GM06990 (cell line): Measurements from ENCODE around the gene SIGLEC14.
"Not testable (repeated sequence)": the region's sequence is repeated elsewhere in the genome, so short reads cannot be mapped to it uniquely, and the experiment has no call there.

Source experiments
- DNase-seq: peaks from one replicate; pipeline ENCODE4 v3.0.0-alpha.2; 2011; ENCODE audit not compliant: insufficient read length; ENCODE audit errors: extremely low read depth
- H3K27me3 ChIP-seq: replicated peaks from 2 replicates; pipeline ENCODE4 v1.6.0; 2011; ENCODE audit warnings: low read length; ENCODE audit not compliant: control insufficient read depth, insufficient read depth
- H3K36me3 ChIP-seq: 2 replicates; pipeline ENCODE4 v1.5.1; 2011; ENCODE audit warnings: low read length; ENCODE audit not compliant: control insufficient read depth, insufficient read depth
- H3K4me3 ChIP-seq: replicated peaks from 2 replicates; pipeline ENCODE4 v1.5.1; 2011; ENCODE audit warnings: low read depth, mild to moderate bottlenecking, control low read depth, low read length
- TF ChIP-seq, protein P1 (sequence below): IDR thresholded peaks from 2 replicates; pipeline ENCODE4 v1.5.1; 2011; ENCODE audit warnings: low read length, control low read depth, mild to moderate bottlenecking, inconsistent platforms; ENCODE audit not compliant: insufficient read depth, poor library complexity, severe bottlenecking

Gene SIGLEC14

DNA sequence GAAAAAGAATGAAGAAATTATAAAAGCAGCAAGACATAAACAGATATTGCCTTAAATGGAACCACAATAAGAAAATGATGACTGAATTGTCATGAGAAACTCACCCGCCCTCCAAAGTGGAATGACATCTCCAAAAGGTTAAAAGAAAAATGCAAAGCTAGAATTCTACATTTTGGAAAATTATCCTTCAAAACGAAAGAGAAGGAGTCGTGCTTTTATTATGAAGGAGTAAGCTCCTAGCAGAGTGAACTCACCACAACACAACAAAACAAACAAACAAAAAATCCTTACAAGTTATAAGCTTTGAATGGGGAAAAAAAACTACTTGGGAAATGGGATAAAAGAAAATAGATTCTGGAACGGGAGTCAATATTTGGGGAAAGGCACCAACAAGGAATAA lies 6.7 kb downstream of the SIGLEC14 start:
- no peak for DNase-seq
- H3K27me3 ChIP-seq, result no peaks in the 10 kb centered on the region; the same call in 1 of the 2 replicates
- TF ChIP-seq, protein P1, sequence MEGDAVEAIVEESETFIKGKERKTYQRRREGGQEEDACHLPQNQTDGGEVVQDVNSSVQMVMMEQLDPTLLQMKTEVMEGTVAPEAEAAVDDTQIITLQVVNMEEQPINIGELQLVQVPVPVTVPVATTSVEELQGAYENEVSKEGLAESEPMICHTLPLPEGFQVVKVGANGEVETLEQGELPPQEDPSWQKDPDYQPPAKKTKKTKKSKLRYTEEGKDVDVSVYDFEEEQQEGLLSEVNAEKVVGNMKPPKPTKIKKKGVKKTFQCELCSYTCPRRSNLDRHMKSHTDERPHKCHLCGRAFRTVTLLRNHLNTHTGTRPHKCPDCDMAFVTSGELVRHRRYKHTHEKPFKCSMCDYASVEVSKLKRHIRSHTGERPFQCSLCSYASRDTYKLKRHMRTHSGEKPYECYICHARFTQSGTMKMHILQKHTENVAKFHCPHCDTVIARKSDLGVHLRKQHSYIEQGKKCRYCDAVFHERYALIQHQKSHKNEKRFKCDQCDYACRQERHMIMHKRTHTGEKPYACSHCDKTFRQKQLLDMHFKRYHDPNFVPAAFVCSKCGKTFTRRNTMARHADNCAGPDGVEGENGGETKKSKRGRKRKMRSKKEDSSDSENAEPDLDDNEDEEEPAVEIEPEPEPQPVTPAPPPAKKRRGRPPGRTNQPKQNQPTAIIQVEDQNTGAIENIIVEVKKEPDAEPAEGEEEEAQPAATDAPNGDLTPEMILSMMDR, result no peak
- H3K4me3 ChIP-seq, result no peak overlapping the region
- H3K36me3 ChIP-seq, result peaks cover 1% of the 10 kb centered on the region; the same call in 1 of the 2 replicates

DNA sequence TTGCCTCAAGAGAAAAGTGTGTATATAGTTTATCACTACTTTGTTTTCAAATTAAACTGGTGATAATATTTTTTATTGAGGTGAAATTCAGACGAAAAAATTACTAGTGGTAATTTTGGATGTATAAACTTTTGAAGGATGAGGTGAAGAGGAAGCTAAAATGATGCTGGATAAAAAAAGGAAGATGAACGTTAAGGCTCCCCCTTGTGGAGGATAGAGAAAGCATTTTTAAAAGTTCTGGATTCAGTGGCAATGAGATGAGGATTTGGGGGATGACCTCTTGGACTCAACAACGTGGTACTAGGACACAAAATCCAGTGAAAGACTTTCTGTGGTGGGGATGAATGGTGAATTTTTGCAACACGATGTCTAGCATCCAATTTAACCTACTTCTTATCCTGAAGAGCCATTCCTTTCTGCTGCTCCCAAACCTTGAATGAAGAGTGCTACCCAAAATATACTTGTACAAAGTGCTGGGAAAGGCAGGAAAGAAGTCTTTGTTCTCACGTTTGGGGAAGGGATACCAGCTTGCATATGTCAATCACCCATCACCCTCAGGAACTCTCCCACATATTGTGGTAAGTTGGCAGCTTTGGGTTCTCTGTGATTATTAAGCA lies 9.2 kb downstream of the SIGLEC14 start:
- TF ChIP-seq, protein P1, result peak; percentile 64
- no peak for DNase-seq
- Histone ChIP-seq H3K36me3 (no peaks in the 10 kb centered on the region), H3K4me3 (no peak overlapping the region), H3K27me3 (no peaks in the 10 kb centered on the region; the same call in 1 of the 2 replicates)

DNA sequence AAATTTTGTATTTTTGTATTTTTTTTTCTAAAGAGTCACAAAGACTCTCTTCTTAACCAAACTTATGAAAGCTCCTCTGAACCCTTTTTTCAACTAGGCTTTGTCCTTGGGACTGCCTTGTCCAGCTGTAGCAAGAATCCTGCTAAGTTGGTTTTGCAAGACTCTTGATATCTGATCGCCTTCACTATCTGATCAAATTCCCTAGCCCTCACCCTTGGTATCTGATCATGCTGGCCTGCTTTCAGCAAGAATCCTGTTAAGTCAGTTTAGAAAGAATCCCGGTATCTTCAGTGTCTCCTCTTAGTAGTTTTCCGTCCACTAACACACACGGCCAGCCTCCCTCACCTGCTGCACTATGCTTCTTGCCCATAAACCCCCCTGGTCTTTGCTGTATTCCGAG lies 14.5 kb downstream of the SIGLEC14 start:
- Histone ChIP-seq H3K4me3 (no peak overlapping the region), H3K27me3 (no peaks in the 10 kb centered on the region; the same call in none of the 2 replicates), H3K36me3 (no peaks in the 10 kb centered on the region)
- no peak for DNase-seq
- TF ChIP-seq, protein P1, result no peak

DNA sequence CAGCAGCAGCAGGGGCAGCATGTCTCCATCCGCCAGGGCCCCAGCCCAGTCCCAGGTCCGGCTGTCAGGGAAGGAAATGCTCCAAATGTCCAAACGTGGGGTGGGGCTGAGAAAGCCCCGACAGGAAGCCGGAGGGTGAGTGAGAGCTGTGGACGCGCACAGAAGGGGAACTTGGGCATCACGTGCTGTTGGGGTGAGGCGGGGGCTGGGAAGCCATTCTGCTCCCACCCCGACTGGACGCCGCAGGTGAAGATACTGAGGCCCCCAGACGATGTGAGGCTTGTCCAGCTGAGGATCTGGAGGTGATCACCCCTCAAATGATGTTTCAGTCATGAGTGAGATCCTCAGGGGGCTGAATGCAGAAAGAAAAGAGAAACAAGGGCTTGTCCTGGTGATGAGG lies 16.3 kb downstream of the SIGLEC14 start, which contains the start of gene SIGLEC5:
SIGLEC5 (minus strand) TSS at position 87 of the 400 bp plus-strand sequence; CDS start at position 21, 66 bp downstream.
- not testable (repeated sequence) for H3K27me3 ChIP-seq, H3K36me3 ChIP-seq, H3K4me3 ChIP-seq
- DNase-seq, result peak; percentile 33

DNA sequence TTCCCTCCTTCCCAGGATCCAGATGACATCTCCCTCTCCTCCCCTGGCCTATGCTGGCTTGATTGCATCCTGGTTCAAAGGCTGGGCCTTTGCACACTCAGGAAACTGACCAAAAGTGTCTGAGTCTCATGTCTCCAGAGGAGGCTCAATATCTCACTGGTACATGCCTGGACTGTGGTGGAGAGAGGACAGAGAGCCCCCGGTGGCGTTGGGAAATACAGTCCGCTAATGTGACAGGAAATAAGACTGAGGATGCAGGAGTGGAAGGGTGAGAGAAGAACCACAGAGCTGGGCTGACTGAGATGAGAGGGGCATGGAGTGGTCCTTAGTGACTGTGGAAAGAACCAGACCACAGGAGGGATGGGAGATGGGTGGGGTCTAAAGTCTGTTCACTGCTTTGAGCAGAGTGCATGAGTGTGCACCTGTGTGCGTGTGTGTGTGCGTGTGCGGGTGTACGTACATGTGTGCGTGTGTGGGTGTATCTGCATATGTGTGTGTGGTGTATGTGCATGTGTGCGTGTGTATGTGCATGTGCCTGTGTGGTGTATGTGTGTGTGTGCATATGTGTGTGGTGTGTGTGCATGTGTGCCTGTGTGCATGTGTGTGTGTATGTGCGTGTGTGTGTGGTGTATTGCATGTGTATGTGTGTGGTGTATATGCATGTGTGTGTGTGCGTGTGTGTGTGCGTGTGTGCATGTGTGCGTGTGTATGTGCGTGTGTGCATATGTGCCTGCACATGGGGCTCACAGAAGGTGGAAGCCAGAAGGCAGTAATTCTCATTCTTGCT lies 18.3 kb downstream of the SIGLEC14 start:
- no peak overlapping the region for H3K4me3 ChIP-seq
- DNase-seq, result no peak

More for the DNA sequence above, 18.3 kb downstream of the SIGLEC14 start:
- no peaks in the 10 kb centered on the region; the same call in 1 of the 2 replicates for H3K27me3 ChIP-seq
- H3K36me3 ChIP-seq, result no peaks in the 10 kb centered on the region
- TF ChIP-seq, protein P1, result no peak
